Activated T-cell treated with anti-CD3 and anti-CD28 coated beads for 1 hour (primary cell): ENCODE results near the gene ZCCHC17.
"Not testable (repeated sequence)": the region's sequence is repeated elsewhere in the genome, so short reads cannot be mapped to it uniquely, and the experiment has no call there.

ENCODE experiments used
- DNase-seq: peaks from one replicate; pipeline ENCODE4 v3.0.0-alpha.2; 2020; ENCODE audit warnings: low read depth

The ZCCHC17 gene

GRCh38 chr1:31371121-31371959 lies 74.5 kb downstream of the ZCCHC17 start:
- DNase-seq = no peak

DNA sequence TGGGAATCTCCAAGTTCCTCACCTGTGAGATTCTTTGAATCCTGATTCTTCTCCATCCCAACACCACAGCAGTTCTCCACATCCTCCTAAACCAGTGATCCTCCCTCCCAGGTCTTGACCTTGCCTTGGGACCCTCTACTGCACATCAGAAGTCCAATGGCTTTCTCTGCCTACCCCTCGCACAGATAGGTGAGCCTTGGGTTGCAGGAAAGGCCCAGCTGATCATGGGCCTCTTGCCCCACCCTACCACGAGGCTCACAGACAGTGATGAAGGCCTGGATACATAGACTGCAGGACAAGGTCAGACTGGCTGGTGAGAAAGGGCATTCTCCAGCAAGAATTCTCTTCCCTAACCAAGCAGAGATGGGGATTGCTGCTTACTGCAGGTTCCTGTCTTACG lies 75.2 kb downstream of the ZCCHC17 start:
- no peak for DNase-seq

- DNase-seq = no peak
Measured at GRCh38 chr1:31372751-31373055, 75.9 kb downstream of the ZCCHC17 start.

DNA sequence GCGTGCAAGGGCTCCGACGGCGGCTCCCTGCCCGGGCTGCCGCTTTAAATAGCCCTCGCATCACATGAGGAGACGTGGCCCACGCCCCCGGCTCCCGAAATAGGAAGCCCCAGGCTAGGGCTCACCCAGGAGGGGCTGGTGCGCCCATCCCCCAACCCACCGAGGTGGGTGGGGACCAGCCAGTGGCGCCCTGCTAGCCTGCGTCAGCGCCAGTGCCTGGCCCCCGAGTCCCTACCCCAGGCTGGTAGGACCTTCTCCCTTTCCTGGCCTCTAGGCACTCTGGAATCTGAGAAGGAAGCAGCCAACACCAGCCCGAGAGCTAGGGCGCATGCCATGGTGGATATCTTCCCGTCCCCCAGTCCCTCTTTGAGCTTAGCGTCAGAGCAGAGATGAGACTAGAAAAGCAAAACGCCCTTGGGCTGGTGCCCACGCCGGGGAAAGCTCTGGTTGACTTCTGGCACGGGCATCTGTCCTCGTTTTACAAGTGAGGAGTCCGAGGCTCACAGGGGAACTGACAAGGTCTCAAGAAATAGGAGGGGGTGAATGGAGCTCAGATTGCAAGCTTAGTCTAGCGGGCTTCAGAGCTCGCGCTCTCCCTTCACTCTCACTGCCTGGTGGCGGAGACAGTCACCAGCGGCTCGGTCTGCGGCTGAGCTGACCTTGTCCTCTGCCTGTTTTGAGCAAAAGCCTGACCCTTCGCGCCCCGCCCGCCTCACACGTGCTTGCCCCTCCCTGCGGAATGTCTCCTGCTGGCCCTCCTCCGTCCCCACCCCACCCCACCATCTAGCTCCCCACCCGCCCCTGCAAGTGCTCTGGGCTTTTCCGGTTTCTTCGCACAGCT lies 76.4 kb downstream of the ZCCHC17 start, which contains the start of gene FABP3:
Gene FABP3 (minus strand): TSS at position 21 of the 841 bp plus-strand sequence. CDS start 62 bp downstream, outside the sequence.
- no peak for DNase-seq

GRCh38 chr1:31373897-31374486 lies 77.2 kb downstream of the ZCCHC17 start:
- no peak for DNase-seq

DNA sequence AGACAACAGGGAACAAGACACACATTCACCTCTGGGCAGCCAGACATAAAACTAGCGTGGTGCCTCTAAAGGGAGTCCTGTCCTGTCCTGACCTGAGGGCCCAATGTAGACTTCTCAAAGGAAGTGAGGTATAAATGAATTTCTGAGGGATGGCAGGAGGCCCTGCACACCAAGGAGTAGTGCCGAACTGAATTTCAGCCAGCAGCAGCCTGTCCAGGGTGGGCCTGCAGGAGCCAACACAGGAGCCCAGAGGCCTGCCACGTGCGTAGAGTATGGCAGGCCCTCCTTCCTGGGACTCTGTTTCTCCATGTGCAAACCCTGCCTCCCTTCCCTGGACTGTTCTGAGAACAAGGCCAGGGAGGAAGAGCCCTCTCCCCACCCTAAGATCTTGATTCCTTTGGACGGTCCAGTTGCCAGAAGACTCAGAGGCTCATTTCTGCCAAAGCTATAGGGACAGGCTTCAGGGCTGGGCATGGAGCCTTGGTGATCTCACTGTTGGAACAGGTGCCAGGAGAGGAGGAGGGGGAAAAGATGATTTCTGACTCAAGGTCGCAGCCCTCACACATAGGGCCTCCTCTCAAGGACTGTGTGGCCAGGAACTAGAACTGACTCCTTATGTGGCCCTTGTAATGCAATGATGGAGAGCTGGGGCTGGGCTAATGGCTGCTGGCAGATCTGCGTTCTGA lies 77.8 kb downstream of the ZCCHC17 start:
- no peak for DNase-seq

DNA sequence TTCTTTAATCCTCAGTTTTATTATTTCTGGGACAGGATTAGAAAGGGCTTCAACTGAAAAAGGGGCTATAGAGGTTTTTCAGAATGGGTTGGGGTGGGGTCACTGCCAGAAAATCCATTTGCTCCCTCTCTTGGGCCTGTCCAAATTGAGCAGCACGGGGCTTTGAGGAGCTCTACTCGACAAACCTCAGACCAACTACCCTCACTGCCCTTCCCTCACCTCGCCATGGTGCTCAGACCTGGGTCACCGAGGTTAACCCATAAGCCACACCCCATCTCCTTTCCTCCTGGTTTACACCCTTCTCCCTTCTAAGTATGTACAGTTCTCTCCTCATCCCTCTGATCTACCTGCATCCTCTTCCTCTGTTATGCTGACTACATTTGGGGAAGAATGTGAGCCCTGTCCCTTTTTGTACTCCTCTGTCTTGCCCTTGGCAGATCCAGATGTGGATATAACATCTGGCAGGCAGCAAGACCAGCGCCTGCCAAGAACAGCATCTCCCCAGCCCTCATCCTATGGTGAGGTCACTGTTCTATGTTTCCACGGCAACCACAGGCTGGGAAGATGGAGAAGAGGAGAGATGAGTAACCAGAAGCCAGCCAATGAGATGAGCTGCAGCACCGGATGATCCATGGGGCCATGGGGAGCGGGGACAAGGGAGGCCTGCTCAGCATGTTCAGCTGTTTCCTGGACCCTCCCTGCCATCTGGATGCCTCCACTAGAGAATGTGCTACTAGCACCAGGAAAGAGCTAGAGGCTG lies 79.7 kb downstream of the ZCCHC17 start:
- DNase-seq = no peak

DNA sequence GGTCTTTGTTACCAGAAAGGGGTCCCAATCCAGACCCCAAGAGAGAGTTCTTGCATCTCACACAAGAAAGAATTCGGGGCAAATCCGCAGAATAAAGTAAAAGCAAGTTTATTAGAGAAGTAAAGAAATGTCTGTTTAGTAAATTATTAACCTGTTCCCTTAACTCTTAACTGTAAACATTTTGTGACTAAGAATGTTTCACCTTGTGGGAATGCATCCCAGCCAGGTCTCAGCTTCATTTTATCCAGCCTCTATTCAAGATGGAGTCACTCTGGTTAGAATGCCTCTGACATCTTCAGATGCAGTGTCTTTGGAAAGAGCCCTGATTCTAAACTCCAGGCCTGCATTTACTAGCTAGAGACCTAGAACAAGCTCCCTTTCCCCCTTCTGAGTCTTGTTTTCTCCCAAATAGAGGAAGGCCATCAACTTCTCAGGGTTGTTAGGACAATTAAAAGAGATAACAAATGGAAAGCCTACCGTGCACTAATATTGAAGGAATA lies 80.6 kb downstream of the ZCCHC17 start:
- no peak for DNase-seq

- DNase-seq = no peak
Measured at GRCh38 chr1:31378001-31378400, 81.2 kb downstream of the ZCCHC17 start.

GRCh38 chr1:31380181-31380580 lies 83.3 kb downstream of the ZCCHC17 start:
- DNase-seq = no peak

DNA sequence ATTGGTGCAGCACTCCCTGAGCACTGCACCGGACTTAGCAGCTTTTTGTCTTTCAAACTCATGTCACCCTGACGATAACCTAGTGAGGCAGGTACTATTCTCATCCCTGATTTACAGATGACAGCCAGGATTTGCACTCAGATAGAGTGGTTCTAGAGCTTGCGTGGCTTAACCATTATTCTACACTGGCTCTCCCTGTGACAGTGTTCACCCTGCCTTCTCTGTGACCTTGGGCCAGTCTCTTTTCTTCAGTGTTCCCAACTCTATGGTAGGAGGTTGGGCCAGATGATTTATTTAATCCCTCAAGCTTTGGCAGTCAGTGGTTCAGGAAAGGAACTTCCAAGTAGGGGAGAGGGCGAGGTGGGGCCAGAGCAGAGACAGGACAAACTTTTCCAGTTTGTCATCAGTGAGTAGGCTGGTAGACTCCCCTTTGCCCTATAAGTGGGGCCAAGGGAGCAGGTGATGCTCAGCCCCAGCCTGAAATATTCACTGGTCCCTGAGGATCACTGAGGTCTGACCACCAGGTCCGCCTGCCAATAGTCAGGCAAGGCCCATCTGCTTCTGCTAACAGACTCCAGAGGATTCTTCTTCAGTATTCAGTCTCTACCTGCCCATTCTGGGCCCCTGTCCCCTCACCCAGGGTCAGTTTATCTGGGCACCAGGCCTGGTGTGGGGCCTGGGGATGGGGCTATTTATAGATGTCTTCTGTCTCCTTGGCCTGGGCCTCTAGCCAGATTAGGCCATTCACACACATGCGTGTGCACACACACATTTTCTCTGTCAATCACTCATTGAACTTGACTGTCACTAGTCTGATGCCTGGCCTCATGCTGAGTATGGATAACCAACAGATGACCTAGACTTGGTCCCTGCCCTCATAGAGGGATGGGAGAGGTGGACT lies 84.8 kb downstream of the ZCCHC17 start:
- DNase-seq = no peak

DNA sequence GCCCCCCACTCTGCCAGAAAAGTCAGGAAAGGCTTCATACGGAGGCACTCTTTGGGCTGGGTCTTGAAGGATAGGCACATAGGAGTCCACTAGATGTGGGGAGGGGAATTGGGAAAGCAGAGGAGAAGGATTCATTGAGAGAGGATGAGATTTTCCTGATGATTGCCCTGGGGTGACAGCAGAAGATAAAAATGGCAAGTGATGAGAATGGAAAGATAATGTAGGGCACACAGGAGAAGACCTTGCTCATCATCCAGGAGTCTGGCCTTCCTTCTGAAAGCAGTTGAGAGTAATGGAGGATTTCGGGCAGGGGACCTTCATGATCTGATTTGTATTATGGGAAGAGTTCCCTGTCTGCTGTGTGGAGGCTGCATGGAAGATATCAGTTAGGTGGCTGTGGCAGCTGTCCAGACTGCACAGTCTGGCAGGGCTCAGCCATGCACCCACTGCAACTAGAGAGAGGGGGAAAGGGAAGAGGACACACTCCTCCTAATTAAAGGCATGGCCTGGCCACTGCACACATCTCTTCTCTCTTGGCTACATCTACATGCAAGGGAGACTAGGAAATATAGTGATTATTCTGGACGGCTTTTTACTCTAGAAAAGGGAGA lies 85.7 kb downstream of the ZCCHC17 start:
- no peak for DNase-seq

GRCh38 chr1:31383967-31384366 lies 87.1 kb downstream of the ZCCHC17 start:
- no peak for DNase-seq

DNA sequence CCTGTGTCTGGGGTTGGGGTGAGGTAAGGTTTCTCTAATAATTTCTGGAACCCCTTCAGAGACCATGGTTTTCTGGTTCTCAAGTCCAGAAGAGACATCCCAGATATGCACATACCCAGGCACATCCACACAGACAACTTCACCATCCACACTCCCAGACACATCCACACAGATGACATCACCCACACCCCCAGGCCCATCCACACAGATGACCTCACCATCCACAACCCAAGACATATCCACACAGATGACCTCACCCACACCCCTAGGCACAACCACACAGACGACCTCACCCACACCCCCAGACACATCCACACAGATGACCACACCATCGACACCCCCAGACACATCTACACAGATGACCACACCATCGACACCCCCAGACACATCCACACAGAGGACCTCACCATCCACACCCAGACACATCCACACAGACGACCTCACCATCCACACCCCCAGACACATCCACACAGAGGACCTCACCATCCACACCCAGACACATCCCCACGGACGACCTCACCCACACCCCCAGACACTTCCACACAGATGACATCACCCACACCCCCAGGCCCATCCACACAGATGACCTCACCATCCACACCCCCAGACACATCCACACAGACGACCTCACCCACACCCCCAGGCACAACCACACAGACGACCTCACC lies 89.9 kb downstream of the ZCCHC17 start:
- DNase-seq = not testable (repeated sequence)

- DNase-seq = no peak
Measured at GRCh38 chr1:31387612-31388011, 90.8 kb downstream of the ZCCHC17 start.

DNA sequence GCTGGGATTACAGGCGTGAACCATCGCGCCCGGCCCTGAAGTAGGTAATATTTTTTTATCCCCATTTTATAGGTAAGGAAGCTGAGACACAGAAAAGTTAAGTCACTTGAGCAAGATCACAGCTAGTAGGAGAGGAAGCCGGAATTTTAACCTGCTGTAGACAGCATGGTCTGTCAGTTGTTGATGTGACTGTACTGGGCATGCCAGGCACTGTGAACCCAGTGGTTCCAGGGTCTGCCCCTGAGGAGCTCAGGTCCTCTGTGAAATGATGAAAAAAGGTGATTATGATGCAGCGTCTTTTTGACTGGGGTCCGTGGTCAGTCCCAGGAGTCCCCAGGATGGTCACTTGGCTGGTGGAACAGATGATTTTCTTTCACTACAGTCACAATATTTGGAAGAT lies 92.8 kb downstream of the ZCCHC17 start:
- DNase-seq = no peak

- no peak for DNase-seq
Measured at GRCh38 chr1:31390071-31390470, 93.2 kb downstream of the ZCCHC17 start.

GRCh38 chr1:31393463-31393862 lies 96.6 kb downstream of the ZCCHC17 start:
- no peak for DNase-seq

- peak; percentile 78 for DNase-seq
Measured at GRCh38 chr1:31394584-31395193, 97.9 kb downstream of the ZCCHC17 start.
